ENCODE data around the gene TMEM81.

GRCh38 chr1:205038132-205038786 lies 46.0 kb downstream of the TMEM81 start:
- TF ChIP-seq POLR2AphosphoS5 (IDR thresholded peaks at IDR 0.05) (no peak), POLR2A (IDR thresholded peaks at IDR 0.05) (no peak), CTCF (IDR thresholded peaks at IDR 0.05) (no peak)
